Prostate gland (tissue), 2 donors: ENCODE data around the gene MORC3. TPM values are rescaled to one million over a fixed set of nuclear protein-coding genes. Genes with fewer than 3 reads are reported as not detected.
"Not testable (repeated sequence)": the region's sequence is repeated elsewhere in the genome, so short reads cannot be mapped to it uniquely, and the experiment has no call there.

Experiments used
- DNase-seq: peaks from one replicate; pipeline ENCODE4 v3.0.0-alpha.2; 2019; ENCODE audit warnings: low spot score
- H3K27ac ChIP-seq, 2 donors: fragments of 200-600 bp; sonication (generic); 2 replicates each; pipeline ENCODE4 v1.5.1; 2017 to 2019
- H3K27me3 ChIP-seq: fragments of 200-600 bp; sonication (generic); replicated peaks from 2 replicates; pipeline ENCODE4 v1.5.1; 2019; ENCODE audit not compliant: insufficient read depth
- H3K36me3 ChIP-seq, 2 donors: fragments of 200-600 bp; sonication (generic); 1 replicate in 1 of 2; 2 replicates in 1 of 2; pipeline versions ENCODE4 v1.5.1 to v1.8.1; 2017 to 2019
- H3K4me1 ChIP-seq: fragments of 200-600 bp; sonication (generic); replicated peaks from 2 replicates; pipeline ENCODE4 v1.5.1; 2019
- H3K4me3 ChIP-seq, 2 donors: fragments of 200-600 bp; sonication (generic); 2 replicates each; pipeline ENCODE4 v1.5.1; 2017 to 2019
- H3K9me3 ChIP-seq: fragments of 200-600 bp; sonication (generic); 2 replicates; pipeline ENCODE4 v1.5.1; 2017
- POLR2A ChIP-seq: fragments of 450-650 bp; IDR thresholded peaks from one replicate; pipeline ENCODE4 v1.6.1; 2016; ENCODE audit warnings: antibody characterized with exemption, mild to moderate bottlenecking
- POLR2AphosphoS5 ChIP-seq: sonication (generic); formaldehyde crosslinking; IDR thresholded peaks from one replicate; pipeline ENCODE4 v1.6.1; 2017; ENCODE audit warnings: antibody characterized with exemption
- WGBS: methylation state at CpG from one replicate; pipeline ENCODE4 v1.1.5; 2018; 5-methylcytosine and 5-hydroxymethylcytosine counted together
- intact Hi-C: fragments of 100-400 bp; cut with DNase I; formaldehyde crosslinking; loops from one replicate; pipeline ENCODE4 v1.14.2; 2022
- total RNA-seq, 2 donors: library from RNA; depleted of rRNA; stranded (reverse); fragments of >200 nt; gene quantifications; one replicate each; pipeline ENCODE4 v1.1.0, GENCODE V29; 2016
- TF ChIP-seq, protein P1 (sequence below), 4 experiments: fragments of 200-600 bp in 2 of 4; fragments of 450-650 bp in 2 of 4; sonication (generic) in 2 of 4; IDR thresholded peaks; 1 replicate in 3 of 4; 2 replicates in 1 of 4; pipeline ENCODE4 v1.5.1; 2016 to 2019; ENCODE audit warnings: antibody characterized with exemption in 4 of 4, mild to moderate bottlenecking in 2 of 4, moderate library complexity in 2 of 4

The MORC3 gene
- total RNA-seq, 2 donors from 2014 or later = 34.8 to 42.0 TPM

DNA sequence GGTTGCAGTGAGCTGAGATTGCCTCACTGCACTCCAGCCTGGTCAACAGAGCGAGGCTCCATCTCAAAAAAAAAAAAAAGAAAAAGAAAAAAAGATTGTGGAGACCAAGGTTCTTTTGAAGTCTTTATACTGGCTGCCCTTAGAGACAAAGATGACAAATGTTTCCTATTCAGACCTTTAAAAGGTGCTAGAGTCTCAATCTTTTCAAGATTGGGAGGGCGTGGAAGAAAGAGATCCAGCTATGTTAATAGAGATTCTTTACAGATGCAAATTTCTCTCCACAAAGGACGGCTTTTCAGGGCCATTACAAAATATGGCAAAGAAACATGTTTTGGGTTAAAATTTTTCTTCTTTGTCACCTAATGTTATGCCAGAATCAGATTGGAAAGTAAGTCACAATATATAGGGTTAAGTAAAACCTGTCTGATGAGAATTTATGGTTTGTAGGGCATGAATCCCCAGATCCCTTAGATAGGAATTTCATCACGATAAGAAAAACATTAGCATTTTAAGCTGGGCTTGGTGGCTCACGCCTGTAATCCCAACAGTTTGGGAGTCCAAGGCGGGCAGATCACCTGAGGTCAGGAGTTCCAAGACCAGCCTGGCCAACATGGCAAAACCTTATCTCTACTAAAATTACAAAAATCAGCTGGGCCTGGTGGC lies 13.0 kb upstream of the MORC3 start:
- Histone ChIP-seq H3K27ac (no peak overlapping the region), H3K4me1 (peaks cover 3% of the 10 kb centered on the region), H3K36me3 (no peaks in the 10 kb centered on the region), H3K4me3 (no peak overlapping the region), H3K27me3 (no peaks in the 10 kb centered on the region), H3K9me3 (no peaks in the 10 kb centered on the region)
- intact Hi-C loops = no loop called here
- TF ChIP-seq POLR2A = no peak
- no peak for TF ChIP-seq POLR2AphosphoS5
- TF ChIP-seq, protein P1, sequence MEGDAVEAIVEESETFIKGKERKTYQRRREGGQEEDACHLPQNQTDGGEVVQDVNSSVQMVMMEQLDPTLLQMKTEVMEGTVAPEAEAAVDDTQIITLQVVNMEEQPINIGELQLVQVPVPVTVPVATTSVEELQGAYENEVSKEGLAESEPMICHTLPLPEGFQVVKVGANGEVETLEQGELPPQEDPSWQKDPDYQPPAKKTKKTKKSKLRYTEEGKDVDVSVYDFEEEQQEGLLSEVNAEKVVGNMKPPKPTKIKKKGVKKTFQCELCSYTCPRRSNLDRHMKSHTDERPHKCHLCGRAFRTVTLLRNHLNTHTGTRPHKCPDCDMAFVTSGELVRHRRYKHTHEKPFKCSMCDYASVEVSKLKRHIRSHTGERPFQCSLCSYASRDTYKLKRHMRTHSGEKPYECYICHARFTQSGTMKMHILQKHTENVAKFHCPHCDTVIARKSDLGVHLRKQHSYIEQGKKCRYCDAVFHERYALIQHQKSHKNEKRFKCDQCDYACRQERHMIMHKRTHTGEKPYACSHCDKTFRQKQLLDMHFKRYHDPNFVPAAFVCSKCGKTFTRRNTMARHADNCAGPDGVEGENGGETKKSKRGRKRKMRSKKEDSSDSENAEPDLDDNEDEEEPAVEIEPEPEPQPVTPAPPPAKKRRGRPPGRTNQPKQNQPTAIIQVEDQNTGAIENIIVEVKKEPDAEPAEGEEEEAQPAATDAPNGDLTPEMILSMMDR (IDR thresholded peaks at IDR 0.05) = no peak
- no peak for DNase-seq
- WGBS = 84% methylated on average over 6 of the region's 6 CpGs

DNA sequence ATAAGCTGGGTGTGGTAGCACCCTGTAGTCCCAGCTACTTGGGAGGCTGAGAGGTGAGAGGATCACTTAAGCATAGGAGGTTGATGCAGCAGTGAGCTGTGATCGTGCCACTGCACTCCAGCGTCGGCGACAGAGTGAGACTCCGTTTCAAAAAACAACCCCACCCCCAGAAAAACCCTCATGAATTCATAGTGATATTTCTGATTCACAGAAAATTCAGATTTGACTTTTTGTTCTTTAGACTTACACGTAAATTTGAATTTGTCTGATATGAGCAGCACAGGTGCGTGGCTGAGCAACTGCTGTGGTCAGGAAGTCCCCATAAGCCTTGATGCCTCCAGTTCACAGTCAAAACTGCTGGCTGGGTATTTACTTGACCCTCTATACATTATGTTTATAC lies 10.0 kb upstream of the MORC3 start:
- TF ChIP-seq POLR2AphosphoS5 = no peak
- no peak for TF ChIP-seq POLR2A
- TF ChIP-seq, protein P1 (IDR thresholded peaks at IDR 0.05) = no peak
- intact Hi-C loops = loop anchor here (10.0 kb wide), 1 partner anchor 55 kb away; no protein-coding TSS in a partner anchor
- Histone ChIP-seq H3K9me3 (no peaks in the 10 kb centered on the region), H3K27ac (no peak overlapping the region), H3K36me3 (no peaks in the 10 kb centered on the region), H3K27me3 (no peaks in the 10 kb centered on the region), H3K4me1 (no peaks in the 10 kb centered on the region), H3K4me3 (no peak overlapping the region)
- WGBS = 89% methylated on average over 7 of the region's 7 CpGs
- DNase-seq = no peak

DNA sequence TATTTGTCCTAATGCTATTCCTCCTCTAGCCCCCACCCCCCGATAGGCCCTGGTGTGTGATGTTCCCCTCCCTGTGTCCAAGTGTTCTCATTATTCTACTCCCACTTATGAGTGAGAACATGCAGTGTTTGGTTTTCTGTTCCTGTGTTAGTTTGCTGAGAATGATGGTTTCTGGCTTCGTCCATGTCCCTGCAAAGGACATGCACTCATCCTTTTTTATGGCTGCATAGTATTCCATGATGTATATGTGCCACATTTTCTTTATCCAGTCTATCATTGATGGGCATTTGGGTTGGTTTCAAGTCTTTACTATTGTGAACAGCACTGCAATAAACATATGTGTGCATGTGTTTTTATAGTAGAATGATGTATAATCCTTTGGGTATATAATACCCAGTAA lies 6.6 kb upstream of the MORC3 start:
- not testable (repeated sequence) for H3K9me3 ChIP-seq, H3K36me3 ChIP-seq, DNase-seq, H3K27me3 ChIP-seq, H3K27ac ChIP-seq, H3K4me3 ChIP-seq, H3K4me1 ChIP-seq
- WGBS = 81% methylated on average over 2 of the region's 2 CpGs
- intact Hi-C loops = loop anchor here (10.0 kb wide), 1 partner anchor 59 kb away; no protein-coding TSS in a partner anchor

DNA sequence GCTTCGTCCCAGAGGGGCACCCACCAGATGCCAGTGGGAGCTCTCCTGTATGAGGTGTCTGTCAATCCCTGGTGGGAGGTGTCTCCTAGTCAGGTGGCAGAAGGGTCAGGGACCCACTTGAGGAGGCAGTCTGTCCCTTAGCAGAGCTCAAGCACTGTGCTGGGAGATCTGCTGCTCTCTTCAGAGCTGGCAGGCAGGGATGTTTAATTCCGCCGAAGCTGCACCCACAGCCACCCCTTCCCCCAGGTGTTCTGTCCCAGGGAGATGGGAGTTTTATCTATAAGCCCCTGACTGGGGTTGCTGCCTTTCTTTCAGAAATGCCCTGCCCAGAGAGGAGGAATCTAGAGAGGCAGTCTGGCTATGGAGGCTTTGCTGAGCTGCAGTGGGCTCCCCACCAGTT lies 4.0 kb upstream of the MORC3 start:
- intact Hi-C loops = loop anchor here (10.0 kb wide), 1 partner anchor 61 kb away; no protein-coding TSS in a partner anchor
- H3K27me3 ChIP-seq, H3K4me1 ChIP-seq, H3K36me3 ChIP-seq, H3K27ac ChIP-seq, H3K9me3 ChIP-seq, H3K4me3 ChIP-seq, DNase-seq: not testable (repeated sequence)
- WGBS = 97% methylated on average over 3 of the region's 3 CpGs

DNA sequence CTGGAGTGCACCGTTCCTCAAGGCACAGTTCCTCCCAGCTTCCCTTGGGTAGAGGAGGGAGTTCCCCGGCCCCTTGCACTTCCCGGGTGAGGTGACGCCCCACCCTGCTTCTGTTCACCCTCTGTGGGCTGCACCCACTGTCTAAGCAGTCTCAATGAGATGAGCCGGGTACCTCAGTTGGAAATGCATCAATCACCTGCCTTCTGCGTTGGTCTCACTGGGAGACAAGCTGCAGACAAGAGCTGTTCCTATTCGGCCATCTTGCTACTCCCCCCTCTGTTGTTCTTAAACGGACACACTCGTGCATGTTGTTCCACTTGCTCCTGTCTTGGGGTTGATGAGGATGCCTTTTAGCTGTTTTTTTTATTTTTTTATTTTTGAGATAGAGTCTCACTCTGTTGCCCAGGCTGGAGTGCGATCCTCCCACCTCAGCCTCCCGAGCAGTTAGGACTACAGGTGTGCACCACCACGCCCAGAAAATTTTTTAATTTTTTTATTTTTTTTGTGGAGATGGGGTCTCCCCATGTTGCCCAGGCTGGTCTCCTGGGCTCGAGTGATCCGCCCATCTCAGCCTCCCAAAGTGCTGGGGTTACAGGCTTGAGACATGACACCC lies 3.0 kb upstream of the MORC3 start:
- Histone ChIP-seq H3K9me3 (no peaks in the 10 kb centered on the region), H3K4me1 (no peaks in the 10 kb centered on the region), H3K27me3 (no peaks in the 10 kb centered on the region), H3K27ac (no peak overlapping the region), H3K36me3 (no peaks in the 10 kb centered on the region), H3K4me3 (no peak overlapping the region)
- 86% methylated on average over 14 of the region's 14 CpGs for WGBS
- intact Hi-C loops = loop anchor here (10.0 kb wide), 1 partner anchor 62 kb away; no protein-coding TSS in a partner anchor
- TF ChIP-seq POLR2A (no peak), POLR2AphosphoS5 (no peak)
- TF ChIP-seq, protein P1 (IDR thresholded peaks at IDR 0.05) = no peak
- DNase-seq = no peak

DNA sequence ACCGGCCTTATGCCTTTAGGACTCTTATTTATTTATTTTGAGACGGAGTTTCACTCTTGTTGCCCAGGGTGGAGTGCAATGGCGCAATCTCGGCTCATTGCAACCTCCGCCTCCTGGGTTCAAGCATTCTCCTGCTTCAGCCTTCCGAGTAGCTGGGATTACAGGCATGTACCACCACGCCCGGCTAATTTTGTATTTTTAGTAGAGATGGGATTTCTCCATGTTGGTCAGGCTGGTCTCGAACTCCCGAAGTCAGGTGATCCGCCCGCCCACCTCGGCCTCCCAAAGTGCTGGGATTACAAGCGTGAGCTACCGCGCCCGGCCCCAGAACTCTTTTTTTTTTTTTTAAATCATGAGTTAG lies 611 bp upstream of the MORC3 start:
- 50% methylated on average over 17 of the region's 17 CpGs for whole genome bisulfite sequencing
- Histone ChIP-seq H3K4me3 (peak overlapping the region; percentile 88 to 91), H3K27ac (peak overlapping the region; percentile 98)
- not testable (repeated sequence) for H3K27me3 ChIP-seq, H3K9me3 ChIP-seq, DNase-seq, H3K36me3 ChIP-seq, H3K4me1 ChIP-seq
- intact Hi-C loops = loop anchor here (10.0 kb wide), 1 partner anchor 65 kb away; no protein-coding TSS in a partner anchor
